ENCODE measurements around the gene PML.

PML gene

GRCh38 chr15:74024687-74025086 is 30.2 kb downstream of the PML start:
- no peak for TF ChIP-seq CTCF (IDR thresholded peaks at IDR 0.05; ENCODE audit: low read depth, low read length, missing control alignments)
- no peak overlapping the region for H3K4me3 ChIP-seq (replicated peaks; ENCODE audit: low read depth, low read length)
- DNase-seq (ENCODE audit: extremely low read depth, low read depth), result no peak

- TF ChIP-seq CTCF (IDR thresholded peaks at IDR 0.05; ENCODE audit: low read depth, low read length, missing control alignments), result no peak
These were observed 30.9 kb downstream of the PML start for GRCh38 chr15:74025436-74025835.

GRCh38 chr15:74027688-74028087 is 33.2 kb downstream of the PML start:
- no peak overlapping the region for H3K4me3 ChIP-seq (replicated peaks; ENCODE audit: low read depth, low read length)
- DNase-seq (ENCODE audit: extremely low read depth, low read depth), result no peak
- TF ChIP-seq CTCF (IDR thresholded peaks at IDR 0.05; ENCODE audit: low read depth, low read length, missing control alignments), result no peak

More at GRCh38 chr15:74025436-74025835, 30.9 kb downstream of the PML start:
- no peak for DNase-seq (ENCODE audit: extremely low read depth, low read depth)
- H3K4me3 ChIP-seq (replicated peaks; ENCODE audit: low read depth, low read length), result no peak overlapping the region

GRCh38 chr15:74028646-74029045 is 34.1 kb downstream of the PML start:
- no peak overlapping the region for H3K4me3 ChIP-seq (replicated peaks; ENCODE audit: low read depth, low read length)
- no peak for TF ChIP-seq CTCF (IDR thresholded peaks at IDR 0.05; ENCODE audit: low read depth, low read length, missing control alignments)
- no peak for DNase-seq (ENCODE audit: extremely low read depth, low read depth)

- no peak for TF ChIP-seq CTCF (IDR thresholded peaks at IDR 0.05; ENCODE audit: low read depth, low read length, missing control alignments)
- no peak overlapping the region for H3K4me3 ChIP-seq (replicated peaks; ENCODE audit: low read depth, low read length)
- no peak for DNase-seq (ENCODE audit: extremely low read depth, low read depth)
These were observed 37.5 kb downstream of the PML start for GRCh38 chr15:74032046-74032445.

GRCh38 chr15:74032606-74033561 is 38.4 kb downstream of the PML start:
- no peak for TF ChIP-seq CTCF (IDR thresholded peaks at IDR 0.05; ENCODE audit: low read depth, low read length, missing control alignments)
- DNase-seq (ENCODE audit: extremely low read depth, low read depth), result no peak
- no peak overlapping the region for H3K4me3 ChIP-seq (replicated peaks; ENCODE audit: low read depth, low read length)

Measured in HFF-Myc (cell line).